GM23248 (cell line): ENCODE results near the gene PGGHG.

Source experiments
- EZH2 ChIP-seq: fragments of 200-600 bp; sonication (generic); IDR thresholded peaks from 2 replicates; pipeline ENCODE4 v1.6.1; 2018; ENCODE audit warnings: antibody characterized with exemption, mild to moderate bottlenecking; ENCODE audit not compliant: insufficient read depth, poor library complexity, severe bottlenecking
- EZH2phosphoT487 ChIP-seq: fragments of 200-600 bp; sonication (generic); IDR thresholded peaks from 2 replicates; pipeline ENCODE4 v1.6.1; 2018; ENCODE audit warnings: antibody characterized with exemption, moderate library complexity, mild to moderate bottlenecking, low read depth; ENCODE audit not compliant: insufficient read depth

- TF ChIP-seq EZH2phosphoT487 (no peak), EZH2 (no peak)
Measured at GRCh38 chr11:290621-291231, 1.8 kb downstream of the PGGHG start.
